CD4-positive, CD25-positive, alpha-beta regulatory T cell (primary cell): ENCODE measurements around the gene PPP1R9A. TPM values are rescaled to one million over a fixed set of nuclear protein-coding genes. Genes with fewer than 3 reads are reported as not detected.

Source experiments
- ATAC-seq, 2 donors: fragments of 150-1000 bp; cut with Tn5 transposase; one replicate each; pipeline ENCODE4 v1.10.0; 2021; ENCODE audit warnings: low read depth in 2 of 2, moderate number of reproducible peaks in 2 of 2, moderate library complexity in 1 of 2
- DNase-seq, 3 donors: peaks; one replicate each; pipeline versions ENCODE4 v3.0.0 to v3.0.0-alpha.2; 2012 to 2022; ENCODE audit warnings: mixed read lengths in 1 of 3
- H3K27ac ChIP-seq: one replicate; pipeline ENCODE4 v1.7.0; 2013; ENCODE audit warnings: mild to moderate bottlenecking, low read length; ENCODE audit not compliant: insufficient read depth, poor library complexity, severe bottlenecking
- H3K27me3 ChIP-seq: one replicate; pipeline ENCODE4 v1.7.0; 2013; ENCODE audit warnings: low read length; ENCODE audit not compliant: control insufficient read depth, insufficient read depth
- H3K36me3 ChIP-seq: one replicate; pipeline ENCODE4 v1.7.0; 2013; ENCODE audit warnings: mild to moderate bottlenecking, low read length, moderate library complexity; ENCODE audit not compliant: control insufficient read depth, insufficient read depth
- H3K4me1 ChIP-seq: 2 replicates; pipeline ENCODE4 v1.7.0; 2013; ENCODE audit warnings: mild to moderate bottlenecking, low read length; ENCODE audit not compliant: insufficient read depth, control insufficient read depth, poor library complexity, severe bottlenecking
- H3K4me3 ChIP-seq: one replicate; pipeline ENCODE4 v1.7.0; 2013; ENCODE audit warnings: low read depth, mild to moderate bottlenecking, low read length, moderate library complexity
- H3K9me3 ChIP-seq, 2 experiments: 1 replicate in 1 of 2; 2 replicates in 1 of 2; pipeline ENCODE4 v1.7.0; 2013; ENCODE audit warnings: low read length in 2 of 2, mild to moderate bottlenecking in 1 of 2, moderate library complexity in 1 of 2; ENCODE audit not compliant: control insufficient read depth in 2 of 2
- H3K27ac Mint-ChIP-seq, 3 donors: one replicate each; pipeline ENCODE4 v1.8.0; 2020 to 2022; ENCODE audit warnings: mild to moderate bottlenecking in 3 of 3, mixed read lengths in 3 of 3, moderate library complexity in 2 of 3
- H3K27me3 Mint-ChIP-seq: one replicate; pipeline ENCODE4 v1.8.0; 2022; ENCODE audit warnings: mild to moderate bottlenecking, mixed read lengths
- H3K36me3 Mint-ChIP-seq: one replicate; pipeline ENCODE4 v1.8.0; 2020; ENCODE audit warnings: mixed read lengths
- H3K4me1 Mint-ChIP-seq, 4 donors: one replicate each; pipeline ENCODE4 v1.8.0; 2020 to 2022; ENCODE audit warnings: mixed read lengths in 4 of 4, mild to moderate bottlenecking in 1 of 4
- H3K4me3 Mint-ChIP-seq, 4 donors: one replicate each; pipeline ENCODE4 v1.8.0; 2020 to 2022; ENCODE audit warnings: mild to moderate bottlenecking in 4 of 4, mixed read lengths in 4 of 4, moderate library complexity in 3 of 4
- H3K9me3 Mint-ChIP-seq, 7 donors: one replicate each; pipeline ENCODE4 v1.8.0; 2020 to 2022; ENCODE audit warnings: mixed read lengths in 7 of 7, mild to moderate bottlenecking in 3 of 7, moderate library complexity in 2 of 7
- polyA plus RNA-seq, 4 donors: library from polyadenylated mRNA; unstranded; fragments of 300-500 nt; fragmentation: Illumina TruSeq; gene quantifications; one replicate each; pipeline ENCODE4 v1.2.3, GENCODE V29; 2021
- total RNA-seq: library from RNA; stranded (reverse); gene quantifications from one replicate; pipeline ENCODE4 v1.2.3, GENCODE V29; 2022

PPP1R9A gene
- total and polyA plus RNA-seq, 5 donors from 2014 or later, result not detected

- Mint-ChIP-seq H3K4me1 (no peaks in the 10 kb centered on the region), H3K27me3 (no peaks in the 10 kb centered on the region), H3K4me3 (no peak overlapping the region), H3K27ac (no peak overlapping the region), H3K9me3 (peaks cover 0 to 3% (median 0%) of the 10 kb centered on the region in 7 donors), H3K36me3 (no peaks in the 10 kb centered on the region)
- Histone ChIP-seq H3K27me3 (no peaks in the 10 kb centered on the region), H3K27ac (no peak overlapping the region), H3K36me3 (no peaks in the 10 kb centered on the region), H3K9me3 (no peaks in the 10 kb centered on the region), H3K4me3 (no peak overlapping the region), H3K4me1 (no peaks in the 10 kb centered on the region)
- no peak for DNase-seq
- no peak for ATAC-seq
These were observed 297.2 kb downstream of the PPP1R9A start for GRCh38 chr7:95204618-95205017.

- Histone ChIP-seq H3K36me3 (no peaks in the 10 kb centered on the region), H3K4me3 (no peak overlapping the region), H3K27me3 (no peaks in the 10 kb centered on the region), H3K9me3 (no peaks in the 10 kb centered on the region), H3K4me1 (no peaks in the 10 kb centered on the region), H3K27ac (no peak overlapping the region)
- H3K27ac Mint-ChIP-seq, result no peak overlapping the region
- H3K36me3 Mint-ChIP-seq, result no peaks in the 10 kb centered on the region
- no peaks in the 10 kb centered on the region for H3K27me3 Mint-ChIP-seq
- no peaks in the 10 kb centered on the region for H3K4me1 Mint-ChIP-seq
- ATAC-seq (no peak), DNase-seq (no peak)
- peaks cover 0 to 3% (median 0%) of the 10 kb centered on the region in 7 donors for H3K9me3 Mint-ChIP-seq
- no peak overlapping the region for H3K4me3 Mint-ChIP-seq
These were observed 298.4 kb downstream of the PPP1R9A start for GRCh38 chr7:95205665-95206225.

GRCh38 chr7:95209276-95209675, 301.9 kb downstream of the PPP1R9A start:
- Mint-ChIP-seq H3K36me3 (no peaks in the 10 kb centered on the region), H3K27ac (no peak overlapping the region), H3K4me3 (no peak overlapping the region), H3K4me1 (no peaks in the 10 kb centered on the region), H3K27me3 (no peaks in the 10 kb centered on the region), H3K9me3 (peaks cover 0 to 4% (median 0%) of the 10 kb centered on the region in 7 donors)
- DNase-seq (no peak), ATAC-seq (no peak)
- H3K4me3 ChIP-seq, result no peak overlapping the region
- no peaks in the 10 kb centered on the region for H3K36me3 ChIP-seq
- H3K9me3 ChIP-seq, result no peaks in the 10 kb centered on the region
- H3K27ac ChIP-seq, result no peak overlapping the region
- no peaks in the 10 kb centered on the region for H3K27me3 ChIP-seq
- no peaks in the 10 kb centered on the region for H3K4me1 ChIP-seq

- peaks cover 0 to 4% (median 0%) of the 10 kb centered on the region in 7 donors for H3K9me3 Mint-ChIP-seq
- no peaks in the 10 kb centered on the region for H3K27me3 ChIP-seq
- no peaks in the 10 kb centered on the region for H3K36me3 Mint-ChIP-seq
- no peak for ATAC-seq
- H3K4me1 Mint-ChIP-seq, result no peaks in the 10 kb centered on the region
- no peak overlapping the region for H3K27ac ChIP-seq
- H3K27ac Mint-ChIP-seq, result no peak overlapping the region
- no peaks in the 10 kb centered on the region for H3K36me3 ChIP-seq
- no peak for DNase-seq
- H3K4me3 ChIP-seq, result no peak overlapping the region
- no peak overlapping the region for H3K4me3 Mint-ChIP-seq
- no peaks in the 10 kb centered on the region for H3K9me3 ChIP-seq
- H3K27me3 Mint-ChIP-seq, result no peaks in the 10 kb centered on the region
- no peaks in the 10 kb centered on the region for H3K4me1 ChIP-seq
These were observed 302.4 kb downstream of the PPP1R9A start for GRCh38 chr7:95209788-95210187.

GRCh38 chr7:95213148-95213547, 305.8 kb downstream of the PPP1R9A start:
- Mint-ChIP-seq H3K27ac (no peak overlapping the region), H3K27me3 (no peaks in the 10 kb centered on the region), H3K9me3 (peaks cover 0 to 4% (median 2%) of the 10 kb centered on the region in 7 donors), H3K36me3 (no peaks in the 10 kb centered on the region), H3K4me1 (no peaks in the 10 kb centered on the region), H3K4me3 (no peak overlapping the region)
- H3K4me1 ChIP-seq, result no peaks in the 10 kb centered on the region
- no peaks in the 10 kb centered on the region for H3K27me3 ChIP-seq
- no peak overlapping the region for H3K4me3 ChIP-seq
- H3K9me3 ChIP-seq, result no peaks in the 10 kb centered on the region
- DNase-seq (no peak), ATAC-seq (no peak)
- no peak overlapping the region for H3K27ac ChIP-seq
- H3K36me3 ChIP-seq, result no peaks in the 10 kb centered on the region

- no peaks in the 10 kb centered on the region for H3K36me3 Mint-ChIP-seq
- H3K4me1 Mint-ChIP-seq, result no peaks in the 10 kb centered on the region
- no peaks in the 10 kb centered on the region for H3K27me3 Mint-ChIP-seq
- H3K9me3 Mint-ChIP-seq, result peaks cover 0 to 5% (median 2%) of the 10 kb centered on the region in 7 donors
- Histone ChIP-seq H3K9me3 (no peaks in the 10 kb centered on the region), H3K4me1 (no peaks in the 10 kb centered on the region), H3K4me3 (no peak overlapping the region), H3K27ac (no peak overlapping the region), H3K36me3 (no peaks in the 10 kb centered on the region), H3K27me3 (no peaks in the 10 kb centered on the region)
- no peak overlapping the region for H3K4me3 Mint-ChIP-seq
- H3K27ac Mint-ChIP-seq, result no peak overlapping the region
- DNase-seq (no peak), ATAC-seq (no peak)
These were observed 306.6 kb downstream of the PPP1R9A start for GRCh38 chr7:95213809-95214492.

GRCh38 chr7:95219721-95220120, 312.3 kb downstream of the PPP1R9A start:
- Mint-ChIP-seq H3K9me3 (peaks cover 0 to 5% (median 4%) of the 10 kb centered on the region in 7 donors), H3K4me1 (no peaks in the 10 kb centered on the region), H3K27ac (no peak overlapping the region), H3K4me3 (no peak overlapping the region), H3K27me3 (no peaks in the 10 kb centered on the region), H3K36me3 (no peaks in the 10 kb centered on the region)
- Histone ChIP-seq H3K27ac (no peak overlapping the region), H3K4me3 (no peak overlapping the region), H3K36me3 (no peaks in the 10 kb centered on the region), H3K9me3 (no peaks in the 10 kb centered on the region), H3K27me3 (no peaks in the 10 kb centered on the region), H3K4me1 (no peaks in the 10 kb centered on the region)
- ATAC-seq, result no peak
- no peak for DNase-seq

GRCh38 chr7:95220328-95220727, 312.9 kb downstream of the PPP1R9A start:
- H3K36me3 Mint-ChIP-seq, result no peaks in the 10 kb centered on the region
- Histone ChIP-seq H3K27ac (no peak overlapping the region), H3K36me3 (no peaks in the 10 kb centered on the region), H3K27me3 (no peaks in the 10 kb centered on the region), H3K4me3 (no peak overlapping the region), H3K9me3 (no peaks in the 10 kb centered on the region), H3K4me1 (no peaks in the 10 kb centered on the region)
- H3K27ac Mint-ChIP-seq, result no peak overlapping the region
- H3K4me3 Mint-ChIP-seq, result no peak overlapping the region
- peaks cover 0 to 5% (median 4%) of the 10 kb centered on the region in 7 donors for H3K9me3 Mint-ChIP-seq
- no peaks in the 10 kb centered on the region for H3K27me3 Mint-ChIP-seq
- ATAC-seq (no peak), DNase-seq (no peak)
- H3K4me1 Mint-ChIP-seq, result no peaks in the 10 kb centered on the region
